OCI-LY7 (cell line): ENCODE data around the gene KLK15.

ENCODE experiments used
- CTCF ChIP-seq: fragments of 200-600 bp; sonication (generic); conservative IDR thresholded peaks from 2 replicates; pipeline ENCODE4 v1.5.1; 2014; ENCODE audit warnings: mild to moderate bottlenecking, antibody characterized with exemption, low read length, moderate library complexity, mixed read lengths
- EZH2phosphoT487 ChIP-seq: fragments of 200-600 bp; sonication (generic); IDR thresholded peaks from 2 replicates; pipeline ENCODE4 v1.6.1; 2018; ENCODE audit warnings: low read depth, borderline replicate concordance, mild to moderate bottlenecking, mixed run types, antibody characterized with exemption, low read length, moderate library complexity, mixed read lengths

DNA sequence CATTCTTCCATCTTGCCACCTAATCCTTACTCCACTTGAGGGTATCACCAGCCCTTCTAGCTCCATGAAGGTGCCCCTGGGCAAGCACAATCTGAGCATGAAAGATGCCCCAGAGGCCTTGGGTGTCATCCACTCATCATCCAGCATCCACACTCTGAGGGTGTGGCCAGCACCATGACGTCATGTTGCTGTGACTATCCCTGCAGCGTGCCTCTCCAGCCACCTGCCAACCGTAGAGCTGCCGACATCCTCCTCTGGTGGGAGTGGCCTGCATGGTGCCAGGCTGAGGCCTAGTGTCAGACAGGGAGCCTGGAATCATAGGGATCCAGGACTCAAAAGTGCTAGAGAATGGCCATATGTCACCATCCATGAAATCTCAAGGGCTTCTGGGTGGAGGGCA lies 18.2 kb upstream of the KLK15 start:
- TF ChIP-seq CTCF (no peak), EZH2phosphoT487 (no peak)
